Vagina (tissue), 2 donors: ENCODE data around the gene PGAP6. TPM values are rescaled to one million over a fixed set of nuclear protein-coding genes. Genes with fewer than 3 reads are reported as not detected.

Experiments used
- DNase-seq, 2 donors: peaks; one replicate each; pipeline ENCODE4 v3.0.0-alpha.2; 2017; ENCODE audit errors: extremely low spot score in 2 of 2
- H3K27ac ChIP-seq: fragments of 200-600 bp; sonication (generic); one replicate; pipeline ENCODE4 v1.5.1; 2019
- H3K27me3 ChIP-seq: fragments of 200-600 bp; sonication (generic); one replicate; pipeline ENCODE4 v1.5.1; 2019
- H3K36me3 ChIP-seq, 2 donors: fragments of 200-600 bp; sonication (generic); one replicate each; pipeline ENCODE4 v1.5.1; 2017 to 2019
- H3K4me1 ChIP-seq: fragments of 200-600 bp; sonication (generic); one replicate; pipeline ENCODE4 v1.5.1; 2019
- H3K4me3 ChIP-seq, 2 donors: fragments of 200-600 bp; sonication (generic); 1 replicate in 1 of 2; 2 replicates in 1 of 2; pipeline ENCODE4 v1.5.1; 2016 to 2019
- H3K9me3 ChIP-seq: fragments of 200-600 bp; sonication (generic); one replicate; pipeline ENCODE4 v1.5.1; 2019
- CTCF ChIP-seq, 3 experiments: fragments of 450-650 bp in 2 of 3; fragments of 200-600 bp in 1 of 3; sonication (generic) in 1 of 3; IDR thresholded peaks; one replicate each; pipeline ENCODE4 v1.5.1; 2017 to 2019; ENCODE audit warnings: antibody characterized with exemption in 3 of 3, mild to moderate bottlenecking in 2 of 3, moderate library complexity in 2 of 3
- POLR2A ChIP-seq, 2 donors: fragments of 450-650 bp; IDR thresholded peaks; one replicate each; pipeline ENCODE4 v1.6.1; 2017; ENCODE audit warnings: antibody characterized with exemption in 2 of 2, mild to moderate bottlenecking in 2 of 2, moderate library complexity in 2 of 2
- POLR2AphosphoS5 ChIP-seq, 2 donors: sonication (generic); formaldehyde crosslinking; IDR thresholded peaks; one replicate each; pipeline ENCODE4 v1.9.0; 2017; ENCODE audit warnings: antibody characterized with exemption in 2 of 2, mild to moderate bottlenecking in 2 of 2, low read depth in 1 of 2; ENCODE audit not compliant: insufficient read depth in 1 of 2
- intact Hi-C: fragments of 100-400 bp; cut with DNase I; formaldehyde crosslinking; loops from one replicate; pipeline ENCODE4 v1.15.1; 2023
- total RNA-seq: library from RNA; depleted of rRNA; stranded (reverse); fragments of >200 nt; gene quantifications from one replicate; pipeline ENCODE4 v1.2.3, GENCODE V29; 2016

The PGAP6 gene
- total RNA-seq, 1 donor from 2014 or later = 38.3 TPM

GRCh38 chr16:401468-402348, 19.9 kb upstream of the PGAP6 start, which contains the start of gene DECR2:
Gene DECR2 (plus strand): TSS chr16:401885. CDS start chr16:401964, 79 bp downstream.
- H3K4me1 ChIP-seq = peaks cover 29% of the 10 kb centered on the region
- intact Hi-C loops = no loop called here
- peak within 1 kb of the TSS; percentile 96 for H3K27ac ChIP-seq
- no peaks in the 10 kb centered on the region for H3K27me3 ChIP-seq
- TF ChIP-seq CTCF (IDR thresholded peaks at IDR 0.05) (peak; percentile 7 to 44 (median 33)), POLR2A (IDR thresholded peaks at IDR 0.05) (peak; percentile 66 to 88), POLR2AphosphoS5 (IDR thresholded peaks at IDR 0.05; ENCODE audit: insufficient read depth in 1 of 2, low read depth in 1 of 2) (peak in 1 of 2 donors; percentile 98)
- H3K4me3 ChIP-seq = peak within 1 kb of the TSS; percentile 58 to 83
- H3K36me3 ChIP-seq = no peaks in the 10 kb centered on the region
- peak; percentile 94 to 97 for DNase-seq
- no peaks in the 10 kb centered on the region for H3K9me3 ChIP-seq

GRCh38 chr16:400061-400591, 18.3 kb upstream of the PGAP6 start:
- intact Hi-C loops = no loop called here
- DNase-seq = no peak
- H3K4me3 ChIP-seq = peak overlapping the region in 1 of 2 donors; percentile 58
- no peaks in the 10 kb centered on the region for H3K27me3 ChIP-seq
- no peaks in the 10 kb centered on the region for H3K36me3 ChIP-seq
- H3K9me3 ChIP-seq = no peaks in the 10 kb centered on the region
- peak overlapping the region; percentile 96 for H3K27ac ChIP-seq
- no peak for TF ChIP-seq CTCF (IDR thresholded peaks at IDR 0.05)
- TF ChIP-seq POLR2AphosphoS5 (IDR thresholded peaks at IDR 0.05; ENCODE audit: insufficient read depth in 1 of 2, low read depth in 1 of 2) = no peak
- TF ChIP-seq POLR2A (IDR thresholded peaks at IDR 0.05) = no peak
- peaks cover 35% of the 10 kb centered on the region for H3K4me1 ChIP-seq

- Histone ChIP-seq H3K36me3 (no peaks in the 10 kb centered on the region), H3K4me3 (no peak overlapping the region), H3K9me3 (no peaks in the 10 kb centered on the region), H3K27me3 (no peaks in the 10 kb centered on the region), H3K4me1 (peaks cover 35% of the 10 kb centered on the region), H3K27ac (no peak overlapping the region)
- intact Hi-C loops = no loop called here
- DNase-seq = no peak
- TF ChIP-seq POLR2AphosphoS5 (IDR thresholded peaks at IDR 0.05; ENCODE audit: insufficient read depth in 1 of 2, low read depth in 1 of 2) (no peak), POLR2A (IDR thresholded peaks at IDR 0.05) (no peak), CTCF (IDR thresholded peaks at IDR 0.05) (no peak)
Observed at GRCh38 chr16:399340-400019, 17.7 kb upstream of the PGAP6 start.

GRCh38 chr16:398561-399339, 17.0 kb upstream of the PGAP6 start:
- Histone ChIP-seq H3K4me1 (peaks cover 35% of the 10 kb centered on the region), H3K27me3 (no peaks in the 10 kb centered on the region), H3K27ac (peak overlapping the region; percentile 79)

More at GRCh38 chr16:398561-399339, 17.0 kb upstream of the PGAP6 start:
- no peak for TF ChIP-seq CTCF (IDR thresholded peaks at IDR 0.05)
- no peak for TF ChIP-seq POLR2A (IDR thresholded peaks at IDR 0.05)
- TF ChIP-seq POLR2AphosphoS5 (IDR thresholded peaks at IDR 0.05; ENCODE audit: insufficient read depth in 1 of 2, low read depth in 1 of 2) = no peak
- DNase-seq = no peak
- H3K4me3 ChIP-seq = no peak overlapping the region
- no peaks in the 10 kb centered on the region for H3K36me3 ChIP-seq
- intact Hi-C loops = no loop called here
- H3K9me3 ChIP-seq = no peaks in the 10 kb centered on the region
